ENCODE data around the gene MICALL1. TPM values are rescaled to one million over a fixed set of nuclear protein-coding genes. Genes with fewer than 3 reads are reported as not detected.

MICALL1 gene
- total RNA-seq, 1 donor from 2014 or later: 115 TPM

GRCh38 chr22:37967147-37967546 lies 61.0 kb downstream of the MICALL1 start:
- Histone ChIP-seq H3K27me3 (ENCODE audit: control insufficient read depth, insufficient read depth, low read length) (no peaks in the 10 kb centered on the region), H3K4me3 (ENCODE audit: low read depth, low read length) (no peak overlapping the region), H3K36me3 (ENCODE audit: control insufficient read depth, insufficient read depth, low read length) (no peaks in the 10 kb centered on the region)
- DNase-seq (ENCODE audit: low read depth): no peak
- TF ChIP-seq, protein P1, sequence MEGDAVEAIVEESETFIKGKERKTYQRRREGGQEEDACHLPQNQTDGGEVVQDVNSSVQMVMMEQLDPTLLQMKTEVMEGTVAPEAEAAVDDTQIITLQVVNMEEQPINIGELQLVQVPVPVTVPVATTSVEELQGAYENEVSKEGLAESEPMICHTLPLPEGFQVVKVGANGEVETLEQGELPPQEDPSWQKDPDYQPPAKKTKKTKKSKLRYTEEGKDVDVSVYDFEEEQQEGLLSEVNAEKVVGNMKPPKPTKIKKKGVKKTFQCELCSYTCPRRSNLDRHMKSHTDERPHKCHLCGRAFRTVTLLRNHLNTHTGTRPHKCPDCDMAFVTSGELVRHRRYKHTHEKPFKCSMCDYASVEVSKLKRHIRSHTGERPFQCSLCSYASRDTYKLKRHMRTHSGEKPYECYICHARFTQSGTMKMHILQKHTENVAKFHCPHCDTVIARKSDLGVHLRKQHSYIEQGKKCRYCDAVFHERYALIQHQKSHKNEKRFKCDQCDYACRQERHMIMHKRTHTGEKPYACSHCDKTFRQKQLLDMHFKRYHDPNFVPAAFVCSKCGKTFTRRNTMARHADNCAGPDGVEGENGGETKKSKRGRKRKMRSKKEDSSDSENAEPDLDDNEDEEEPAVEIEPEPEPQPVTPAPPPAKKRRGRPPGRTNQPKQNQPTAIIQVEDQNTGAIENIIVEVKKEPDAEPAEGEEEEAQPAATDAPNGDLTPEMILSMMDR (IDR thresholded peaks at IDR 0.05; ENCODE audit: insufficient read depth, low read length, poor library complexity, severe bottlenecking): no peak

- TF ChIP-seq, protein P1 (IDR thresholded peaks at IDR 0.05; ENCODE audit: insufficient read depth, low read length, poor library complexity, severe bottlenecking): no peak
- no peaks in the 10 kb centered on the region for H3K27me3 ChIP-seq (ENCODE audit: control insufficient read depth, insufficient read depth, low read length)
- H3K36me3 ChIP-seq (ENCODE audit: control insufficient read depth, insufficient read depth, low read length): no peaks in the 10 kb centered on the region
- no peak overlapping the region for H3K4me3 ChIP-seq (ENCODE audit: low read depth, low read length)
- DNase-seq (ENCODE audit: low read depth): no peak
These were observed 61.7 kb downstream of the MICALL1 start for GRCh38 chr22:37967637-37968451.

- H3K27me3 ChIP-seq (ENCODE audit: control insufficient read depth, insufficient read depth, low read length): no peaks in the 10 kb centered on the region
- no peaks in the 10 kb centered on the region for H3K36me3 ChIP-seq (ENCODE audit: control insufficient read depth, insufficient read depth, low read length)
- no peak overlapping the region for H3K4me3 ChIP-seq (ENCODE audit: low read depth, low read length)
- TF ChIP-seq, protein P1 (IDR thresholded peaks at IDR 0.05; ENCODE audit: insufficient read depth, low read length, poor library complexity, severe bottlenecking): no peak
- no peak for DNase-seq (ENCODE audit: low read depth)
These were observed 62.6 kb downstream of the MICALL1 start for GRCh38 chr22:37968452-37969251.

- no peak for DNase-seq (ENCODE audit: low read depth)
- H3K36me3 ChIP-seq (ENCODE audit: control insufficient read depth, insufficient read depth, low read length): no peaks in the 10 kb centered on the region
- H3K4me3 ChIP-seq (ENCODE audit: low read depth, low read length): no peak overlapping the region
- H3K27me3 ChIP-seq (ENCODE audit: control insufficient read depth, insufficient read depth, low read length): no peaks in the 10 kb centered on the region
- TF ChIP-seq, protein P1 (IDR thresholded peaks at IDR 0.05; ENCODE audit: insufficient read depth, low read length, poor library complexity, severe bottlenecking): no peak
These were observed 64.8 kb downstream of the MICALL1 start for GRCh38 chr22:37970864-37971263.

GRCh38 chr22:37971475-37972434 lies 65.7 kb downstream of the MICALL1 start:
- TF ChIP-seq, protein P1 (IDR thresholded peaks at IDR 0.05; ENCODE audit: insufficient read depth, low read length, poor library complexity, severe bottlenecking): no peak
- H3K4me3 ChIP-seq (ENCODE audit: low read depth, low read length): no peak overlapping the region
- no peak for DNase-seq (ENCODE audit: low read depth)
- H3K36me3 ChIP-seq (ENCODE audit: control insufficient read depth, insufficient read depth, low read length): no peaks in the 10 kb centered on the region
- no peaks in the 10 kb centered on the region for H3K27me3 ChIP-seq (ENCODE audit: control insufficient read depth, insufficient read depth, low read length)
